HUDEP-2 (cell line): ENCODE data around the gene GAL.
"Not testable (repeated sequence)": the region's sequence is repeated elsewhere in the genome, so short reads cannot be mapped to it uniquely, and the experiment has no call there.

ENCODE experiments used
- DNase-seq, 76 experiments: peaks; one replicate each; lab custom pipeline; 2025; ENCODE audit not compliant: unreplicated experiment in 76 of 76; lab: John Stamatoyannopoulos, UW

Gene GAL

GRCh38 chr11:68684385-68685356, at the start of gene GAL:
TSS of gene GAL (plus strand) at chr11:68684544. CDS start at chr11:68684924, 380 bp downstream.
- DNase-seq = peak in 35 of 76 experiments; percentile 4 to 50 (median 23)

- DNase-seq = not testable (repeated sequence)
Measured at GRCh38 chr11:68634606-68635005, 49.7 kb upstream of the GAL start.

- not testable (repeated sequence) for DNase-seq
Measured at GRCh38 chr11:68635172-68635571, 49.2 kb upstream of the GAL start.

GRCh38 chr11:68635883-68636282, 48.5 kb upstream of the GAL start:
- not testable (repeated sequence) for DNase-seq

DNA sequence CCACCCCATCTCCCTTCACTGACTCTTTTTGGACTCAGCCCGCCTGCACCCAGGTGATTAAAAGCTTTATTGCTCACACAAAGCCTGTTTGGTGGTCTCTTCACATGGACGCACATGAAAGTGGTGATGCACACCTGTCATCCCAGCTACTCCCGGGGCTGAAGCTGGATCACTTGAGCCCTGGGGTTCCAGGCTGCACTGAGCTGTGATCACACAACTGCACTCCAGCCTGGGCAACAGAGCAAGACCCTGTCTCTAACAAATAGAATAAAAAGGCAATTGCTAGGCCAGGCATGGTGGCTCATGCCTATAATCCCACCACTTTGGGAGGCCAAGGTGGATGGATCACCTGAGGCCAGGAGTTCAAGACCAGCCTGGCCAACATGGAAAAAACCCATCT, 45.0 kb upstream of the GAL start:
- not testable (repeated sequence) for DNase-seq

DNA sequence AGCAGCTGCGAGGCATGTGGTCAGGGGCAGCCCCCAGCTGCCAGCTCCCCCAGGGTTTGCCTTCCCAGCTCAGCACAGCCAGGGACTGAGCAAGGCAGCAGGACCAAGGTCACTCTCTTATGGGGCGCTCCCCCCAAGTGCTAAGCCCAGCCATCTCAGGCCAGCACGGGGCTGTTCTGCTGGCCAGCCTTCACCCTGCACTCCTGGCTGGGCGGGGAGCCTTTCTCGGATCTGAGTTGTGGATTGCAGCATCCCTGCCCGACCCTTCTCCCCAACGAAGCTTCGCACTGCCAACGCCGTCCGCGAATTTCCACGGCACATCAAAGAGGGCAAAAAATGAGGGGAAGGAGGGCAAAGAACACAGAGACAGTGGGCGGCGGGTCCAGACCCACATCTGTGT, 42.5 kb upstream of the GAL start:
- no peak for DNase-seq

GRCh38 chr11:68643585-68643984, 40.8 kb upstream of the GAL start:
- DNase-seq = no peak

DNA sequence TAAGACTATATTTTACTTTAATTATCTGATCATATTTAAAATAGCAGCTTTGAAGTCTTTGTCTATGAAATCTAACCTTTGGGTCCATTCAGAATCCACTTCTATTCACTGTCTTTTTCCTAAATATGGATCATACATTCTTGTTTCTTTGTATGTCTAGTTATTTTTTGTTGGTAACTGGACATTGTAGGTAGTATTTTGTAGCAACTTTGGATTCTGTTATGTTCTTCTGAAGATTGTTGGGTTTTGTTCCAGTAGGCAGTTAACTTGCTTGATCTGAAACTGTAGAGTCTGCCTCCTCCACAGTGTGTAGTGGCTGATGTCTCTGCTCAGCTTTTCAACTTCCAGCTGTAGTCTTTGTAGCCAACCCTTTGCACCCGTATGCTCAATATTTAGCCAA, 37.5 kb upstream of the GAL start:
- DNase-seq = no peak

GRCh38 chr11:68649851-68650555, 34.3 kb upstream of the GAL start:
- DNase-seq = no peak

- no peak for DNase-seq
Measured at GRCh38 chr11:68650801-68651200, 33.5 kb upstream of the GAL start.

GRCh38 chr11:68651208-68651984, 32.9 kb upstream of the GAL start:
- DNase-seq = no peak

- DNase-seq = no peak
Measured at GRCh38 chr11:68651985-68652682, 32.2 kb upstream of the GAL start.

GRCh38 chr11:68652683-68653156, 31.6 kb upstream of the GAL start:
- DNase-seq = no peak

DNA sequence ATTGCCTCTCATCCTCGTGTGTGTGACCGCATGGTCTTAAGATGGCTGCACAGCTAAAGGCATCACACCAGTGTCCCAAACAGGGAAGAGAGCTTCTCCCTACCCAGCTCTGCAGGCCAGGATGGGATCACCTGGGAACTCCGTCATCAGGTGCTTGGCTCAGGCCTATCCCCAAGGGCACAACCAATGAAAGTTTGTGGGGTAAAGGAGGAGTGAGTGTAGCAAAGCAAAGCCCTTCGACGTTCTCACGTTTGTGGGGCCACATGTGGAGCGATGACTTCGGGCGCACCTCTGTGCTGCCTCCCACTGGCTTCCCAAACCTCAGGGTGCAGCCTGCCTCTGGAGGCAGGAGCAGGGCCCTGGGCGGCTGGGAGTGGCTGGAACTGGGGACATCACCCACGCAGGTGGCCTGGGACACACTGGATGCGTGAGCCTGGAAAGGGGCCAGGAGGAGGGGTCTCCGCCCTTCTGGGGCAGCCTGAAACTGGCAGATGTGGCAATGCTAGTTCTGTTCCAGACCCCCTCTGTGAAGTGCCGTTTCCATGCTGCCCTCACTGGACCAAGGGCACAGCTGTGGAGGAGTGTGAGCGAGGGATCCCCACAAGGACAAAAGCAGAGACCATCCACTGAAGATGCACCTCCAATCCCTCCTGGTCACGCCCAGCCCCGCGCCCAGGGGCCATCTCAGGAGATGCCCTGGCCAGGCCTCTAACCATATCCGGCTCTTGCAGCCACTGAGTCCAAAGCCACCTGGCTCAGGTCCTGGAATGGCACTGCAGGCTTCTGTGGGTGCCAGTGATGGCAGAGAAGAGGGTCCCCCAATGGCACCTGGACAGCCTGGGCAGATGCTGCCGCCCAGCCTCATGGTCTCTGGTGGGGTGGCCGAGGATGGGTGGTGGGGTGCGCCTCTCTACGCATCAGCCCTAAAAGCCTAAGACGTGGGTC, 30.6 kb upstream of the GAL start:
- DNase-seq = no peak

DNA sequence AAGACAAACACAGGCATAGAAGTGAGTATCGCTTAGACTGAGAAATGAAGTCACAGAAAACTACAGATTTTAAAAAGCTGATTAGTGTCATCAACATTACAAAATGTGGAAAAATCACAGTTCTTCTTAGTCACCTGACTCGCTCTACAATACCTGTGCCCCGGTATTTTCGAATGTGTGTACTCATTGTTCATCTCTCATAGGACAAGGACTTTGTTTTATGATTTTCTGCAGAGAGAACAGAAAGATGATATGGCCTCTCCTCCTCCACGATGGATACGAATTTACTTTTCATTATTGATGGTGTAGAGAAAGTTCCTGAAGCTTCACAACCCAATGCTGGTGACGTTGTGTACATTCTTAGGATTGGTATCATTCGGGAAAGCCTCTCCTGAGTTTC, 29.4 kb upstream of the GAL start:
- DNase-seq = no peak

- no peak for DNase-seq
Measured at GRCh38 chr11:68655406-68655805, 28.9 kb upstream of the GAL start.

GRCh38 chr11:68655806-68656205, 28.5 kb upstream of the GAL start:
- no peak for DNase-seq

DNA sequence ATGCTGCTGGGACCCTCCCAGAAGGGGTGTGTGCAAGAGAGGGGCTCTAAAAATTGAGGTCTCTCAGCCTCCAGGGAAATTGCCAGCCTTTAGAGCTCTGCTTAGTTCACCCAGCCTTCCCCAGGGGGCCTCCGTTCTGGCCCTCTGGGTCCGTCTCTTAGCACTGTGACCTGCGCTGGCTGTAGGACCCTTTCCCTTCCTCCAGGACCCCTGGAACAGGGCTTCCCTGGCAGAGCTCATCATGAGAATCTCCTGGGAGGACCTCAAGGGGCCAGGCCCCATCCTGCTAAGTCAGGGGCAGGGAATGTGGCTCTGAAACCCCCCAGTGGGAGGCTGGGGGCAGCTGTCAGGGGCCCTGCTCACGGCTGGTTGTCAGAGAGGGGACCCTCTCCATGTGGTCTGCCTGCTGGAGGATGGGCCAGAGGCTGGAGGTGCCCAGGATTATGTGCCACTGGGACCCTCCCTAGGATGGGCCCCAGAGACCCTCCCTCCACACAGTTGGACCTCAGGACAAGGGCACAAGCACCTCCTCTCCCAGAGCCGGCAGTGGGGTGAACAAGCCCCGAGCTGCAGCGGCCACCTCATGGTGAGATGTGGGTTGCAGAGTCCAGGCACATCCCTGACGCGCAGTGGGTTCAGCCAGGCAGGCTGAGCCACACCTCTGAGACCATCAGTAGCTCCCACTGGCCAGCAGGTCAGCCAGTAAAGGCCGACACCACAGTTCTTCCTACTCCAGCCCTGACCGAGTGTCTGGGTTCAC, 27.1 kb upstream of the GAL start:
- DNase-seq = no peak
